Activated naive CD8-positive, alpha-beta T cell treated with anti-CD3 and anti-CD28 coated beads, Interleukin-2, amount 10 ng/mL, durations not matched to agents 7 days and 5 days (primary cell): ENCODE measurements around the gene MLIP. TPM values are rescaled to one million over a fixed set of nuclear protein-coding genes. Genes with fewer than 3 reads are reported as not detected.
"Not testable (repeated sequence)": the region's sequence is repeated elsewhere in the genome, so short reads cannot be mapped to it uniquely, and the experiment has no call there.

Source experiments
- ATAC-seq: fragments of 150-1000 bp; cut with Tn5 transposase; one replicate; pipeline ENCODE4 v1.10.0; 2021; ENCODE audit warnings: low read depth, moderate library complexity
- POLR2A ChIA-PET: fragments of 350-600 bp; sonication (Branson Sonifier 250); formaldehyde crosslinking; loops from one replicate; lab custom pipeline; 2021; ENCODE audit warnings: antibody characterized with exemption; lab: Charles Lee
- DNase-seq: peaks from one replicate; pipeline ENCODE4 v3.0.0; 2021
- H3K27ac Mint-ChIP-seq: one replicate; pipeline ENCODE4 v1.8.0; 2022; ENCODE audit warnings: mild to moderate bottlenecking, mixed read lengths
- H3K27me3 Mint-ChIP-seq: one replicate; pipeline ENCODE4 v1.8.0; 2022; ENCODE audit warnings: mild to moderate bottlenecking, moderate library complexity, mixed read lengths
- H3K36me3 Mint-ChIP-seq: one replicate; pipeline ENCODE4 v1.8.0; 2021; ENCODE audit warnings: mild to moderate bottlenecking, mixed read lengths
- H3K4me1 Mint-ChIP-seq: one replicate; pipeline ENCODE4 v1.8.0; 2021; ENCODE audit warnings: mixed read lengths
- H3K4me3 Mint-ChIP-seq: one replicate; pipeline ENCODE4 v1.8.0; 2022; ENCODE audit warnings: mild to moderate bottlenecking, moderate library complexity, mixed read lengths
- H3K9me3 Mint-ChIP-seq: one replicate; pipeline ENCODE4 v1.8.0; 2021; ENCODE audit warnings: mixed read lengths
- total RNA-seq, 2 experiments: library from RNA; stranded (reverse); gene quantifications; one replicate each; pipeline ENCODE4 v1.2.3, GENCODE V29; 2021

Gene MLIP
- total RNA-seq, 2 experiments from 2014 or later = not detected

DNA sequence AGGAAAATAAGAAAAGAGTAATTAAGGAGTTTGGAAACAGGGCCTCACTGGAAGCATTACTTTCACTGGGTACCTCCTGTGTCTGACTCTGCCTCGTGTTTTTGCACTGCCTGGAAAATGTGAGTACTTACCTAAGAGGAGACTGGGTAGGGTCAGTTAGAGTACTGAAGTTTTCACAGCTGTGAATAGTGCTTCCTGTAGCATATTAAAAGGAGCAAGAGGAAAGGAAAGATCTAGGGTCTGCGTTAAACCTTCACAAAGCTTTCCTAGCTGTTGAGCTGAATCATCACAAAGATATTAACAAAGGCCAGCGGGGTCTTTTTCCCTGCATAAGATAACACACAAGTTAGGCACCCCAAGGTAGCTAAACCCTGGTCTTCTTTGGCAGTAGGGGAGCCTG, 82.3 kb downstream of the MLIP start:
- Mint-ChIP-seq H3K36me3 (no peaks in the 10 kb centered on the region), H3K4me3 (no peak overlapping the region), H3K9me3 (peaks cover 1% of the 10 kb centered on the region), H3K4me1 (no peaks in the 10 kb centered on the region), H3K27ac (no peak overlapping the region), H3K27me3 (no peaks in the 10 kb centered on the region)
- no peak for DNase-seq
- POLR2A ChIA-PET = no interaction called here
- ATAC-seq = no peak

DNA sequence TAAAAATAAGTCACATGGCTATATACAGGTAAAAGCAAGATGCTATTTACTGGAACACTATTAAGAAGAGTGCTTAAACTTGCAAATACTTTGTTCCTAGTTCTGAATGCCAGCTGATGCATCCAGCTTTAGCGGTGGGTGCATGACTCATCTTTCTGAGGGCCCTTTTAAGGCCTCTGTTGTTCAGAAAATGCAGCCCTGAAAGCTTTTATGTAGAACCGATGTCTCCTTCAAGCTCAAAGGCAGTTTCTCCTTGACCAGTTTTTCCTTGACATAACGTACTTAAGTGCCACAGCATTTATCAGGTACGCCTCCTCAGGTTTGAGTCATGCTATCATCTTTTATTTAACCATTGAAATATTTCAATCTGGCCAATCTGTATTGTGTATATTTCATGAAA, 82.8 kb downstream of the MLIP start:
- H3K9me3 Mint-ChIP-seq = peaks cover 1% of the 10 kb centered on the region
- H3K4me1 Mint-ChIP-seq = no peaks in the 10 kb centered on the region
- H3K27me3 Mint-ChIP-seq = no peaks in the 10 kb centered on the region
- no peak overlapping the region for H3K27ac Mint-ChIP-seq
- no peak overlapping the region for H3K4me3 Mint-ChIP-seq
- POLR2A ChIA-PET = no interaction called here
- no peaks in the 10 kb centered on the region for H3K36me3 Mint-ChIP-seq
- DNase-seq = no peak
- ATAC-seq = no peak

GRCh38 chr6:54195637-54196036, 84.4 kb downstream of the MLIP start:
- Mint-ChIP-seq H3K4me3 (no peak overlapping the region), H3K27me3 (no peaks in the 10 kb centered on the region), H3K4me1 (no peaks in the 10 kb centered on the region), H3K27ac (no peak overlapping the region), H3K9me3 (peaks cover 2% of the 10 kb centered on the region), H3K36me3 (no peaks in the 10 kb centered on the region)
- ATAC-seq = no peak
- no peak for DNase-seq
- POLR2A ChIA-PET = no interaction called here

DNA sequence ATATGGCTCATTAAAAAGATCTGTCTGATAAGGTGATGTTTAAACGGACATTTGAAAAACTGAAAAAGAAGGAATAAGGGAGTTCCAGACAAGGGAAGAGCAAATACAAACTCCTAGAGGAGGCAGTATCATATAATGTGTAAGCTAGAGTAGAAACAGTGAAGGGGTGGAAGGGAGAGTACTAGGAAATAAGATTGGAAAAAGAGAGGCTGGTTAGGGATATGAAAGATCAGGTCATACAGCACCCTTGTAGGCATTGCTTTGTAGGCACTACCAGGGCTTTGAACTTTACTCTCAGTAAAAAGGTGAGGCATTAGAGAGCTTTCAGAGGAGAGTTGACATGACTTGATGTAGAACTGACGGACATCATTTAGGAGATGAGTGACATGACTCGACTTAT, 85.7 kb downstream of the MLIP start:
- Mint-ChIP-seq H3K4me3 (no peak overlapping the region), H3K27me3 (no peaks in the 10 kb centered on the region), H3K4me1 (no peaks in the 10 kb centered on the region), H3K36me3 (no peaks in the 10 kb centered on the region), H3K9me3 (peaks cover 2% of the 10 kb centered on the region), H3K27ac (no peak overlapping the region)
- DNase-seq (no peak), ATAC-seq (no peak)
- POLR2A ChIA-PET = no interaction called here

- Mint-ChIP-seq H3K4me1 (no peaks in the 10 kb centered on the region), H3K4me3 (no peak overlapping the region), H3K27ac (no peak overlapping the region), H3K9me3 (peaks cover 2% of the 10 kb centered on the region), H3K27me3 (no peaks in the 10 kb centered on the region), H3K36me3 (no peaks in the 10 kb centered on the region)
- no peak for ATAC-seq
- POLR2A ChIA-PET = no interaction called here
- DNase-seq = no peak
Measured at GRCh38 chr6:54198134-54198533, 86.9 kb downstream of the MLIP start.

- POLR2A ChIA-PET, H3K36me3 Mint-ChIP-seq, H3K4me3 Mint-ChIP-seq, H3K9me3 Mint-ChIP-seq, ATAC-seq, H3K4me1 Mint-ChIP-seq, H3K27me3 Mint-ChIP-seq, H3K27ac Mint-ChIP-seq, DNase-seq: not testable (repeated sequence)
Measured at GRCh38 chr6:54203474-54204035, 92.3 kb downstream of the MLIP start.

- H3K27ac Mint-ChIP-seq = no peak overlapping the region
- POLR2A ChIA-PET = no interaction called here
Measured at GRCh38 chr6:54204921-54205591, 93.8 kb downstream of the MLIP start.

DNA sequence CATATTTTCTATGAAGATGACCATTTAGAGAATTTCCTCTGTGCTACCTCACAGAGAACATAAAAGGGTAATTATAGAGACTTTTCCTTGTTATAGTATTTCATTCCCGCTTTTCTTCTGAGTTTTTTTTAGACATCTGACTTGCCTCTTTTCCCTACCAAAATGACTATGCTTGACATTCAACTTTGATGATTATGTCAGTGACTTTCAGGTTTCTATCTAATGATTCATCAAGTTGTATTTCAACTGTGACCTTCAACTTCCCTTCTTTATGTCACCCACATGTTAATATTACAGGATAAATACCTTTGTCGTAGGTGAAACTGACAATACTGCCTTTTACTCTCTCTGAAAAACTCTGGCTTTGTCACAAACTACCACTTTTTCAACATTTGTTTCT, 95.3 kb downstream of the MLIP start:
- Mint-ChIP-seq H3K4me1 (no peaks in the 10 kb centered on the region), H3K9me3 (no peaks in the 10 kb centered on the region), H3K27ac (no peak overlapping the region), H3K36me3 (no peaks in the 10 kb centered on the region), H3K27me3 (no peaks in the 10 kb centered on the region), H3K4me3 (no peak overlapping the region)
- ATAC-seq = no peak
- no peak for DNase-seq
- POLR2A ChIA-PET = no interaction called here

More at GRCh38 chr6:54204921-54205591, 93.8 kb downstream of the MLIP start:
- H3K27me3 Mint-ChIP-seq = no peaks in the 10 kb centered on the region
- no peak for DNase-seq
- no peak overlapping the region for H3K4me3 Mint-ChIP-seq
- H3K9me3 Mint-ChIP-seq = no peaks in the 10 kb centered on the region
- no peak for ATAC-seq
- H3K36me3 Mint-ChIP-seq = no peaks in the 10 kb centered on the region
- H3K4me1 Mint-ChIP-seq = no peaks in the 10 kb centered on the region

- H3K9me3 Mint-ChIP-seq, H3K4me1 Mint-ChIP-seq, DNase-seq, H3K27me3 Mint-ChIP-seq, POLR2A ChIA-PET, H3K27ac Mint-ChIP-seq, ATAC-seq, H3K4me3 Mint-ChIP-seq, H3K36me3 Mint-ChIP-seq: not testable (repeated sequence)
Measured at GRCh38 chr6:54209983-54210382, 98.7 kb downstream of the MLIP start.

- POLR2A ChIA-PET = interaction anchor here (0.7 kb wide), 1 partner anchor 136 kb away, joined by 5 read pairs; no protein-coding TSS in a partner anchor
- Mint-ChIP-seq H3K27ac (no peak overlapping the region), H3K36me3 (no peaks in the 10 kb centered on the region), H3K4me3 (no peak overlapping the region), H3K9me3 (peaks cover 2% of the 10 kb centered on the region), H3K4me1 (peaks cover 2% of the 10 kb centered on the region), H3K27me3 (no peaks in the 10 kb centered on the region)
- ATAC-seq = no peak
- no peak for DNase-seq
Measured at GRCh38 chr6:54214286-54214685, 103.0 kb downstream of the MLIP start.

DNA sequence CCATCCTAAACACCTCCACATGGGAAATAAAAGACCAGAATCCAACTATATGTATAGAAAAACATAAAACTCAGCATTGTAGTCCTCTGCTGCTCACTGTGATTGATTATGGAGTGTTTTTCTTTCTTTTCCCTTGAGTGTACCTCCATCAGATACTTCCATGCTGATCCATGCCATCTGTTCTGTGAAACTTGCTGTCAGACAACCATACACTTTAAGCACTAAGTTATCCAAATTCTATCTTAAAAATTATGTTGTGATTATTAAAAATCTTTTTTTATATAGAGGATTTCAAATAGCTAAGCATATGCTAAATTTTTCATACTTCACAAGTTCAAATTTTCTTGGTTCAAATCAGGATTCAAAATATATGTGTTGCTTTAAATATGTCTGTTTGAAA, 105.1 kb downstream of the MLIP start:
- H3K9me3 Mint-ChIP-seq = peaks cover 2% of the 10 kb centered on the region
- POLR2A ChIA-PET = no interaction called here
- no peak overlapping the region for H3K4me3 Mint-ChIP-seq
- H3K27ac Mint-ChIP-seq = no peak overlapping the region
- H3K4me1 Mint-ChIP-seq = peaks cover 2% of the 10 kb centered on the region
- DNase-seq (no peak), ATAC-seq (no peak)
- H3K36me3 Mint-ChIP-seq = no peaks in the 10 kb centered on the region
- H3K27me3 Mint-ChIP-seq = no peaks in the 10 kb centered on the region

DNA sequence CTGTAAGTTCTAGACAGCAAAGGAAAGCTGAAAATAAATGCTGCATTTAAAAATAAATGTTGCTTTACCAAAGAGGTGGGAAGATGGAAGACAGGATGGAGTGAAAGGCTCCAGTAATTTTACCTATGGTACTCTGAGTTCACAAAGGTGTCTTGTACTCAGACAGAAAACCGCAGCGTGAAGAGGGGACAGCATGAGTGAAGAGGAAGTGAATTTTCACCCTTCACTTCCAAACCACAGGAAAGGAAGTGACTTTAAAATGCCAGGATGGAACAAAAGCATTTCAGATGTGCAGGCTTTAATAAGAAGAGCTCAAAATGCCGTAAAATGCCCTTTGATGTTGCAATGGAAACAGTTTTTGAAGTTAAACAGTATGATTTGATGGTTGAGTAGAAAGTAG, 105.8 kb downstream of the MLIP start:
- Mint-ChIP-seq H3K27ac (no peak overlapping the region), H3K27me3 (no peaks in the 10 kb centered on the region), H3K9me3 (peaks cover 2% of the 10 kb centered on the region), H3K4me3 (no peak overlapping the region), H3K36me3 (no peaks in the 10 kb centered on the region), H3K4me1 (peaks cover 2% of the 10 kb centered on the region)
- ATAC-seq (no peak), DNase-seq (no peak)
- POLR2A ChIA-PET = no interaction called here

- Mint-ChIP-seq H3K36me3 (no peaks in the 10 kb centered on the region), H3K9me3 (no peaks in the 10 kb centered on the region), H3K27me3 (no peaks in the 10 kb centered on the region), H3K27ac (no peak overlapping the region), H3K4me1 (no peaks in the 10 kb centered on the region), H3K4me3 (no peak overlapping the region)
- ATAC-seq (no peak), DNase-seq (no peak)
- POLR2A ChIA-PET = no interaction called here
Measured at GRCh38 chr6:54222217-54222616, 111.0 kb downstream of the MLIP start.

DNA sequence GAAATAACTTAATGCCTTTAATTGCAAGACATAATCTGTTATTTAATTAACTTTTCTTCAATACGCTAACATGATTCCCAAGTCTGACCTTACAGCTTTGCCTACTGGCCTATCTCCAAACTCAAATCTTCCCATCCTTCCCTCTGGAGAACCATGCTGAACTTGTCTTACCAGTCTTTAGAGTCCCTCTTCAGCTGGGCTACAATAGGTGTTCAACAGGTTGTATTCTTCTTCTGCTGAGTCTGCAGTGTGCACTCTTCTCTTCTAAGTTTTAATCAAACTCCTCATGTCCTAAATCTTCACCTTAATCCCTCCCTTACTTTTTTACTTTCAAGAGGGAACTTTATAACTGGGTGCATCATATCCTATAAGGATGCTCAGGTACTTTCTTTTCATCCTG, 121.5 kb downstream of the MLIP start:
- H3K27me3 Mint-ChIP-seq = no peaks in the 10 kb centered on the region
- POLR2A ChIA-PET = no interaction called here
- DNase-seq = no peak
- H3K27ac Mint-ChIP-seq = no peak overlapping the region
- H3K4me3 Mint-ChIP-seq = no peak overlapping the region
- ATAC-seq = no peak
- H3K9me3 Mint-ChIP-seq = no peaks in the 10 kb centered on the region
- H3K36me3 Mint-ChIP-seq = no peaks in the 10 kb centered on the region
- H3K4me1 Mint-ChIP-seq = no peaks in the 10 kb centered on the region
